ENCODE measurements around the gene GLRX.

GLRX gene

DNA sequence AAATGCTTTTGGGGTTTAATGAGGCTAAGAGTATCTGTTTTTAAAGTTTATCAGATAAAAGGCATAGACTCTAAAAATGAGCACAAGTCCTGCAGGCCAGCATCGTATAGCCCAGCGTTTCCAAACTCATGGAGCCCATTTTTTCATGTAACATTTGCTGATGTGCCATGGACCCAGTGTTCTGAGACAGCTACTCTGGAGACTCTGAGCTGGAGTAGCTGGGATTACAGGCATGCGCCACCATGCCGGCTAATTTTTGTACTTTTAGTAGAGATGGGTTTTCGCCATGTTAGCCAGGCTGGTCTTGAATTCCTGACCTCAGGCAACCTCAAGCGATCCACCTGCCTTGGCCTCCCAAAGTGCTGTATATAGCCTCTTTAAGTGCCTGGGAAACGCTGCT, 15.8 kb downstream of the GLRX start:
- DNase-seq: no peak

DNA sequence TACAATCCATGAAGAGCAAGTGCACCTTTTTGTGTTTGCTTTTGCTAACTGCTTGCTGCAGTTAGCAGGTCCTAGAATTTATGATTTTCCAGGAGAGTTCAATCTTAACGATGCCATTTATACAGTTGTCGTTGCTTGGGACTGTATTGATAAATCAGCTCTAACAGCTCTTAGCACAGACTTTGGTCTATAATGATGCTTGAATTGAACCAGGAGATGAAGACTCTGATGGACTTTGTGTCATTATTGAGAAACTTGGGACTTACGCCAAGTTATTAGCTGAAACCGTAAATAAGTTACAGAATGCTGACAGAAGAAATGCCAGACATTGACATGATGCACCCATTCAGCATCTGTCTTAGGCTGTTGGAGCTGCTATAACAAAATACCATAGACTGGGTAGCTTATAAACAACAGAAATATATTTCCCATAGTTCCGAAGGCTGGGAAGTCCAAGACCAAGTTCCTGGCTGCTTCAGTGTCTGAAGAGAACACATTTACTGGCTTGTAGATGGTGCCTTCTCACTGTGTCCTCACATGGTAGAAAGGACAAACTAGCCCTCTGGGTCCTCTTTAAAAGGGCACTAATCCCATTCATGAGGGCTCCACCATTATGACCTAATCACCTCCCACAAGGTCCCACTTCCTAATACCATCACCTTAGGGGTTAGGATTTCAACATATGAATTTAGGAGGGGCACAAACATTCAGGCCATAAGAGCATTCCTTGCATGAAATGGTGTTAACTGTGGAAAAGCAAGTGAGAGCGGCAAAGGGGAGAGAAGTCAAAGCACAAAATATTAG, 17.6 kb downstream of the GLRX start:
- DNase-seq: no peak

DNA sequence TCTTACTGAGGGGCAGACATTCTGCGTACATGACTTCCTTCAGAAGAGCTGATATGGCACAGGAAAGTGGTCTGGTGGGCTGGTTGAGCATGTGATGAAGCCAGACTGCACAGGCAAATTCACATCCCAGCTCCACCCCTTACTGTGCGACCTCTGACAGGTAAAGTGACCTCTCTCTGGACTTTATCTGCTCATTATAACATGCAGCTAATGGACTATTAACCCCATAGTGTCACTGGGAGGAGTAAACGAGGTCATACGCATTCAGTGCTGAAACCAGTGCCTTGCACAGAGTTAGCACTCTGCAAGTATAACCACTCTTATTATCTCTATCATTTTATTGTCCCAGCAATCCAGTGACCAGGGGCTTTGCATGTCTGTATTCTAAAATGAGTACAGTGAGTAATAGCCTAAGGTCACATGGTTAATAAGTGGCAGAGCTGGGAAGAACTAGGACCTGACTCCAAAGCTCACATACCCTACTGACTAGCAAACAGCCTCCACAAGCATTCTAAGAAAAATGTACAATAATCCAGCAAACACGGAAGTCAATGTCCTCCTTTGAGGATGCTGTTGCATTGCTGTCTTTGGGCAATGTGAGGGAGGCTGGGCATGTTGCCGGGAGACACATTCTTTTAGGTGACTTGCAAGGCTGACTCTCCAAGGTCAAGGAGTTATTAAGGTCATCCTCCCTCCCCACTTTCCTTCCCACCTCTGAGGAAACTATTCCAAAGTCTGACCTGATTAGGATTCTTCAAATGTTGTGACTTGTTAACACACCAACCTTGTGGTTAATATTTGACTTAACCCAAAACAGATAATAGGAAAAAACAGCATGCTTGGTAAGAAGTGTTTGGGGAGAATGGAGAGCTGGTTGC, 19.0 kb downstream of the GLRX start:
- DNase-seq: no peak

GRCh38 chr5:95801961-95802360, 20.6 kb downstream of the GLRX start:
- DNase-seq: no peak

GRCh38 chr5:95801532-95801931, 21.0 kb downstream of the GLRX start:
- DNase-seq: no peak

GRCh38 chr5:95800553-95800952, 22.0 kb downstream of the GLRX start:
- no peak for DNase-seq

GRCh38 chr5:95799191-95799835, 23.2 kb downstream of the GLRX start:
- DNase-seq: no peak

GRCh38 chr5:95798545-95798944, 24.0 kb downstream of the GLRX start:
- no peak for DNase-seq

GRCh38 chr5:95798048-95798447, 24.5 kb downstream of the GLRX start:
- DNase-seq: no peak

DNA sequence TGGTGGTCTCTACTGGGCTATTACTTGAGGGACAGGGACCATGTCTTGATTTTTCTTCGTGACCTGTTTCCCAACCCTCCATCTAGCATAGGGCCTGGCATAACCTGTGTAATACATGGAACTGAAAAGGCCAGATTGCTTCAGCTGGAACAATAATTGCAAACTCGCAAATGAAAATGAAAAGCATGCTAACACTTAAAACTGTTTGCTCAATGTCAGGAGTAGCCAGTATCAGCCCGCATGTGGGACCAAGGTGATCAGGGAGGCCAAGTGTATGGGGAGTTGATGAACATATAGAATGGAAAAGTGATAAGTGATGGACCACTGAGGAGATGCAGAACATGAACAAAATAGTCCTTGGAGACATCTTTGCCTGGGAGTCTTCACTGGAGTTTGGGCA, 25.2 kb downstream of the GLRX start:
- no peak for DNase-seq

- no peak for DNase-seq
Measured at GRCh38 chr5:95794070-95794516, 28.4 kb downstream of the GLRX start.

- no peak for DNase-seq
Measured at GRCh38 chr5:95791751-95792150, 30.8 kb downstream of the GLRX start.

DNA sequence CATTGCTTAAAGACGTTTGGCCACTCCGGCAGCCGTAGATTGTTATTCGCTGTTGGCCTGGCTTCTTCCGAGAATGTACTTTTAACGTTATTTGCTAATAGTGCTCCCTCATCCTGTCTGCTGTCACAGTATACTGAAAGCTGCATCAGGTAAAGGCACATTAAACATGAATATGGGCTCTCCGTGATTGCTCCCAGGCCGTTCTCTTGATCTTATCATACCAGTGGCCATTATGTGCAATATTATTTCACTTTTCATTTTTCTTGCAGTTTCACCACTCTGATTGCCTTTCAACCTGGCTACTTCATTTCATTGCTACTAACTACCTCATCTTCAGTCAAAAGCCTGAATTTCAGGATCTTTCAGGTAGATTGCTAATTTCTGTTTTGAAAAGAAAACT, 34.0 kb downstream of the GLRX start:
- no peak for DNase-seq

DNA sequence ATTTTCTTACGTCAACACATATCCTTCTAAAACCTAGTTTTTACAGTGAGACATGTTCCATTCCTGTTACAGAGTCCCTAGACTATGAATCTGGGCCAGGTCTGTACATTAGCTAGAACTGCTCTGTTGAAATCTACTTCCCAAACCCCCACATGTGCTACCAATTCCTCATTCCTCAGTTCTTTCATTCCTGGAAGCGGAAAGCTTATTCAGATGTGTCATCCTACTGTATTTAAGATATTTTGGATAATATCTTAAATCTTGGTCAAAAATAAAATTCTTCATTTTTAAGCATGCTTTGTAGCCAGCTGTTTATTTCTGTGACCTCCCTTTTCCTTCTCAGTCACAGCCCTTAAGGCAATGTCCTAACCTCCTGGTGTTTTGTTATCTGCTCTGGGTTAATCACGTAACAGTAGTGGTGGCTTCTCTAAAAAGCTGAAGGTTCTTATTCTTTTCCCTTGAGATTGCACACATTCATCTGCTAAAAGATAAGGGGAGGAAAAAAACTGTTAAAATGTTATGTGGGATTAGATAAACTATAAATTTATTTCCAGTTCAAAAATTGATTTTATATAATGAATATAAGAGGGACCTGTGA, 35.6 kb downstream of the GLRX start:
- no peak for DNase-seq

DNA sequence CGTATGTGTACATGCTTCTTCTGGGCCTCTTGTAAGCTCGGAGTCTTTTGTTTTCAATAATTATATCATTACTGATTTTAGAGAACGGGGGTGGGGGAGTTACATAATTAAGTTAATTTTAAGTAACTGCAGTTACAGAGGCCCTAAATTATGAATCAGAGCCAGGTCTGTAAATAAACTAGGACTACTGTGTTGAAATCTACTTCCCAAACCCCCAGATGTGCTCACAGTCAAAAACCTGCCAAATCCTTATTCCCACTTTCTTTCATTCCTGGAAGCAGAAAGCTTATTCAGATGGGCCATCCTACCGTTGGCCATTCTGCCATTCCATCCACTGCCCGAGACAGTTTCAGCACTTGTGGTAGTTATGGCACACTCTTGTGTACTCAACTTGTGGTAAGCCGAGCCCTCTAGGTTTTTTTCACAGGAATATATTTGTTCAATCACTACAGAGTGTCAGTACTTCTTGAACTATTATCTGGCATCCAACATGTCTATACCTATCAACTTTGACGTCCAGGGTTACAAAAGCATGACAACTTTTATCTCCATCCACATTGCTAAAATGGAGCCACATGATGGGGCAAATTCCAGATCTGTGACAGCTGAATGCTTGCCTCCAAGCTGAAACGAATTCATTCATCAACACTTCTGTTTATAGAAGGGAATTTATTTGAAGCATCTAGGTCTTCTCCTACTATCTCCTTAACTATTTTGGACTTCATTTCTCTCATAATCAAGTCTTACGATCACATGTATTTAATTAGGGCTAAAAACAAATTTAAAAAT, 37.8 kb downstream of the GLRX start:
- DNase-seq: no peak

- no peak for DNase-seq
Measured at GRCh38 chr5:95783661-95784060, 38.9 kb downstream of the GLRX start.

DNA sequence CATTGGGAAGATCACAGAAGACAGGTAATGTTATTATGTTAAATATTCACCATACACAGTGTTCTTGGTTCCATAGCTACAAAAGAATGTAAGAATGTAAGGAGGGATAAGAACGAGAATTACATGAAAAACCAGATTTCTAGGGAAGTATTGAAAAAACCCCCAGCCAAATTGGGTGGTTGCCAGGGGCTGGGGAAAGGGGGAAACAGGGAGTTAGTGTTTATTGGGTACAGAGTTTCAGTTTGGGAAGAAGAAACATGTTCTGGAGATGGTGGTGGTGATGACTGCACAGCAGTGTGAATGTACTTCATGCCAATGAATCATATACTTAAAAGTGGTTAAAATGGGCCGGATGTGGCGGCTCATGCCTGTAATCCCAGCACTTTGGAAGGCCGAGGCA, 40.3 kb downstream of the GLRX start:
- no peak for DNase-seq

- DNase-seq: peak; percentile 77
Measured at GRCh38 chr5:95781101-95781583, 41.4 kb downstream of the GLRX start.

DNA sequence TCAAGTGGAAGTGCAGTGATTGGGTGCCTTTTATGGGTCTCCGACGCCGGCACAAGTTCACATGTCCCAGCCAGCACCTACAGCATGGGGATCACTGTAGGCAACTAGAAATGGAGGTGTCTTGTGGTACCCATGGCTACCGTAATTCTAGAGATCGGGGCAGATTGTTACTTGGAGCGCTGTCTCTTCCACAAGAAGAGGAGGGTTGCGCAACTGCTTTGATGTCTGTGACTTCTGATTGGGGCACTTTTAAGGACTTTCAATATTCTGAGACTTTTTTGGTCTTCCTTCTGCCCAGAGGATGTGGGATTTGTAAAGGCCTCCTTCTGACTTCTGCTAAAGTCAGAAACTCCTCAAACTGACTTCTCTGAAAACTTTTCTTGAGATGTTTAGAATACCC, 41.9 kb downstream of the GLRX start:
- DNase-seq: no peak

DNA sequence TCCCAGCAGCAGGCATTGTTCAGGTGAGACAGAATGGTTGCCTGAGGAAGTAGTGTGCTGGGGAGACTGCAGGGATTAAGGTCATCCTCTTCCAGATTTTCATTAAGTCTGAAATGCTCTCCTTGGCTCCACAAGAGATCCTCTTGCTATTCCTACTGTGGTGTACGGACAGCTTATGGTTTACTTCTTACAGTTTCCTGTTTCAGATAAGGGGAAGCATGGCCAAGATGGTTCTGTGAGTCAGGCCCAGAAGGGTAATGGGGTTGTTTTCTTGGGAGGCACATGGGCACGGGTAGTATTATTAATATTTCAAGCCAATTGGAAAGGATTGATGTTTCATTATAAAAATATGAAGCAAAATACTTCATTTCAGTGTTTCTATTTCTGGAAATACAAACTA, 42.9 kb downstream of the GLRX start:
- DNase-seq: no peak

- no peak for DNase-seq
Measured at GRCh38 chr5:95778713-95779436, 43.7 kb downstream of the GLRX start.

DNA sequence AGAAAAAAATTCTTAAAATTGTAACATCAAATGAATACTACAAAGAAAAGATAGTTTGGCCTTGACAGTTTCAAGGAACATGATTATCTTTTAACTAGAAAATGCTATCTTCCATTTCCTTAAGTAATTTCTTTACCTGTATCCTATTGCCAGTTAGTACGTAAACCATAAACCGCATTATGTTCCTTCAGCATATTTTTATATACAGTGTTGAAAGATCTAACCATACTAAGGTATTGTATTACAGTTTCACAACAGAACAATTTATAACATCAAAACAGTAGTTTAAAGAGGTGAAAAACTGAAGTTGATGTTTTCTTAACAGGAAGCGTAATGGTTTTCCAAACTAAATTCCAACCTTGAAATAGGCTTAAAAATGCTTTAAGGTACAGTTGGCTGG, 45.1 kb downstream of the GLRX start:
- no peak for DNase-seq
